K562 (cell line): ENCODE measurements around the gene SLC4A9. TPM values are rescaled to one million over a fixed set of nuclear protein-coding genes. Genes with fewer than 3 reads are reported as not detected.

Experiments
- ATAC-seq: fragments of 200-7000 bp; cut with Tn5 transposase; 3 replicates; pipeline ENCODE4 v1.9.1; 2020; ENCODE audit warnings: moderate library complexity
- BruUV-seq: library from RNA; stranded (reverse); fragments of 400-500 nt; replicated peaks from 2 replicates; lab custom pipeline; 2021; lab: Mats Ljungman, UMichigan
- CTCF ChIA-PET: fragments of 300-600 bp; formaldehyde crosslinking; extraction: SDS; loops from one replicate; lab custom pipeline; 2021; ENCODE audit warnings: low intra/inter-chr PET ratio; lab: Yijun Ruan, JAX
- POLR2A ChIA-PET: fragments of 300-600, 350-650 bp; sonication (Branson Sonifier 250); formaldehyde crosslinking; extraction: SDS; loops from one replicate; lab custom pipeline; 2021; ENCODE audit warnings: antibody characterized with exemption, inconsistent platforms; lab: Yijun Ruan, JAX
- DNase-seq, 4 experiments: peaks; one replicate each; pipeline versions ENCODE4 v3.0.0 to v3.0.0-alpha.2; 2011 to 2018; ENCODE audit warnings: low spot score in 3 of 4, mixed read lengths in 3 of 4; ENCODE audit errors: extremely low read depth in 1 of 4
- FAIRE-seq: peaks from 2 replicates; lab custom pipeline; 2011; peaks lifted over from hg19 to GRCh38; lab: Jason Lieb, UNC
- H2AFZ ChIP-seq: 2 replicates; pipeline ENCODE4 v1.6.0; 2011; ENCODE audit warnings: low read depth, low read length, control low read depth, inconsistent platforms
- H3K27ac ChIP-seq: fragments of 200-600 bp; 3 replicates; pipeline ENCODE4 v1.8.0; 2011; ENCODE audit warnings: low read depth, mild to moderate bottlenecking, control low read depth, inconsistent platforms, low read length, moderate library complexity, mixed read lengths; ENCODE audit errors: extremely low read depth
- H3K27me3 ChIP-seq, 2 experiments: fragments of 300-600 bp in 1 of 2; 2 replicates in 1 of 2; 3 replicates in 1 of 2; pipeline versions ENCODE4 v1.6.0 to v1.8.0; 2011; ENCODE audit warnings: inconsistent platforms in 2 of 2, low read length in 2 of 2, mild to moderate bottlenecking in 1 of 2, mixed read lengths in 1 of 2, moderate library complexity in 1 of 2; ENCODE audit not compliant: control insufficient read depth in 2 of 2, insufficient read depth in 2 of 2
- H3K36me3 ChIP-seq: fragments of 300-600 bp; 3 replicates; pipeline ENCODE4 v1.8.0; 2011; ENCODE audit warnings: mild to moderate bottlenecking, low read length, inconsistent platforms; ENCODE audit not compliant: control insufficient read depth, insufficient read depth
- H3K4me1 ChIP-seq, 2 experiments: fragments of 200-600 bp in 1 of 2; replicated peaks in 1 of 2; 2 replicates in 1 of 2; 3 replicates in 1 of 2; pipeline versions ENCODE4 v1.5.1 to v1.8.0; 2011; ENCODE audit warnings: inconsistent platforms in 2 of 2, low read length in 2 of 2, mild to moderate bottlenecking in 1 of 2, mixed read lengths in 1 of 2, moderate library complexity in 1 of 2; ENCODE audit not compliant: control insufficient read depth in 2 of 2, insufficient read depth in 2 of 2
- H3K4me2 ChIP-seq: 2 replicates; pipeline ENCODE4 v1.6.1; 2011; ENCODE audit warnings: low read length, control low read depth, inconsistent platforms, mixed read lengths; ENCODE audit not compliant: insufficient read depth
- H3K4me3 ChIP-seq: fragments of 200-600 bp; sonication (generic), shearing (Covaris generic); 2 replicates; pipeline ENCODE4 v1.5.1; 2016; ENCODE audit warnings: control low read depth, inconsistent platforms
- H3K79me2 ChIP-seq: fragments of 200-600 bp; 3 replicates; pipeline ENCODE4 v1.8.0; 2011; ENCODE audit warnings: low read length, inconsistent platforms; ENCODE audit not compliant: control insufficient read depth, insufficient read depth
- H3K9ac ChIP-seq, 2 experiments: 2 replicates each; pipeline versions ENCODE4 v1.6.0 to v1.6.1; 2011; ENCODE audit warnings: low read depth in 2 of 2, low read length in 2 of 2, control low read depth in 1 of 2, inconsistent platforms in 1 of 2, mild to moderate bottlenecking in 1 of 2, mixed read lengths in 1 of 2; ENCODE audit not compliant: insufficient read depth in 1 of 2
- H3K9me1 ChIP-seq: one replicate; pipeline ENCODE4 v1.6.0; 2011; ENCODE audit warnings: inconsistent platforms, mild to moderate bottlenecking, low read length, moderate library complexity; ENCODE audit not compliant: control insufficient read depth, insufficient read depth
- H3K9me3 ChIP-seq: replicated peaks from 2 replicates; pipeline ENCODE4 v1.5.1; 2011; ENCODE audit warnings: low read depth, low read length, inconsistent platforms; ENCODE audit not compliant: control insufficient read depth, insufficient read depth
- H4K20me1 ChIP-seq: replicated peaks from 2 replicates; pipeline ENCODE4 v1.6.1; 2011; ENCODE audit warnings: low read length, inconsistent platforms, mixed read lengths; ENCODE audit not compliant: control insufficient read depth, insufficient read depth
- FOSL1 ChIP-seq: fragments of 200-800 bp; sonication (Bioruptor generic); conservative IDR thresholded peaks from 2 replicates; pipeline ENCODE4 v1.6.1; 2016; ENCODE audit warnings: missing genetic modification characterization, missing compliant biosample characterization
- HNRNPUL1 ChIP-seq: fragments of 200-400 bp; formaldehyde crosslinking; IDR thresholded peaks from 2 replicates; pipeline ENCODE4 v1.6.1; 2017; ENCODE audit warnings: low read length
- MEIS2 ChIP-seq: fragments of 450-650 bp; IDR thresholded peaks from 2 replicates; pipeline ENCODE4 v1.6.1; 2014; ENCODE audit warnings: mild to moderate bottlenecking; ENCODE audit not compliant: partially characterized antibody
- PTTG1 ChIP-seq: fragments of 450-650 bp; IDR thresholded peaks from 2 replicates; pipeline ENCODE4 v1.6.1; 2016; ENCODE audit warnings: low read depth, mild to moderate bottlenecking, missing genetic modification characterization, missing compliant biosample characterization
- PYGO2 ChIP-seq: fragments of 450-650 bp; IDR thresholded peaks from 2 replicates; pipeline ENCODE4 v1.6.1; 2016; ENCODE audit warnings: mild to moderate bottlenecking, missing genetic modification characterization, moderate library complexity, missing compliant biosample characterization
- SMAD1 ChIP-seq: fragments of 150-350 bp; IDR thresholded peaks from 2 replicates; pipeline ENCODE4 v1.6.1; 2014; ENCODE audit warnings: low read length, low read depth; ENCODE audit not compliant: partially characterized antibody
- ZBTB17 ChIP-seq: fragments of 450-650 bp; formaldehyde crosslinking; IDR thresholded peaks from 2 replicates; pipeline ENCODE4 v1.4.0; 2020; ENCODE audit warnings: mild to moderate bottlenecking
- ZNF121 ChIP-seq: sonication (generic); formaldehyde crosslinking; conservative IDR thresholded peaks from 2 replicates; pipeline ENCODE4 v1.8.0; 2022; ENCODE audit warnings: missing genetic modification reagents
- ZNF23 ChIP-seq: fragments of 250-450 bp; sonication (Bioruptor Pico); IDR thresholded peaks from 2 replicates; pipeline ENCODE4 v1.4.0; 2020; ENCODE audit warnings: mild to moderate bottlenecking
- ZNF274 ChIP-seq: IDR thresholded peaks from 2 replicates; pipeline ENCODE4 v1.6.1; 2011; ENCODE audit warnings: low read depth, mild to moderate bottlenecking, low read length, moderate library complexity, borderline replicate concordance
- ZNF507 ChIP-seq: conservative IDR thresholded peaks from 2 replicates; pipeline ENCODE4 v1.6.1; 2017; ENCODE audit warnings: missing genetic modification characterization, missing compliant biosample characterization
- WGBS: fragments of 100-300 bp; shearing (Covaris generic); methylation state at CpG from one replicate; pipeline ENCODE4 v1.1.6; 2016; ENCODE audit warnings: low coverage, mixed read lengths; ENCODE audit not compliant: insufficient coverage; ENCODE audit errors: missing lambda C conversion rate; 5-methylcytosine and 5-hydroxymethylcytosine counted together
- in situ Hi-C: fragments of 300-500 bp; cut with MboI; formaldehyde crosslinking; loops from 4 replicates; pipeline ENCODE4 v1.15.0; 2018; ENCODE audit warnings: inconsistent platforms, mixed read lengths
- intact Hi-C: fragments of 100-400 bp; cut with micrococcal nuclease; formaldehyde crosslinking; loops from 2 replicates; pipeline ENCODE4 v1.14.2; 2022
- polyA plus RNA-seq, 8 experiments: library from polyadenylated mRNA; depleted of rRNA in 4 of 8; stranded (reverse) in 5 of 8; unstranded in 3 of 8; fragments of >200 nt; fragmentation: Nextera tagmentation in 2 of 8; fragmentation: Illumina TruSeq in 1 of 8; extraction: Ambion mirVana in 2 of 8; extraction: Trizol in 1 of 8; gene quantifications; 2 replicates each; pipeline versions ENCODE4 v1.2.1 to v1.2.3, GENCODE V29; 2011 to 2014; ENCODE audit warnings: inconsistent platforms in 1 of 8, missing spikeins in 1 of 8
- total RNA-seq, 7 experiments: library from RNA; depleted of rRNA in 6 of 7; stranded (reverse); fragments of >200 nt in 6 of 7; fragmentation: Illumina TruSeq in 2 of 7; extraction: Trizol in 2 of 7; gene quantifications; 2 replicates each; pipeline versions ENCODE4 v1.2.1 to v1.2.3, GENCODE V29; 2011 to 2021; ENCODE audit warnings: low replicate concordance in 1 of 7
- TF ChIP-seq, protein P1 (sequence below): fragments of 250-450 bp; sonication (Bioruptor Pico); IDR thresholded peaks from 2 replicates; pipeline ENCODE4 v1.5.1; 2021; ENCODE audit warnings: mild to moderate bottlenecking
- TF ChIP-seq, protein P2 (sequence below): fragments of 450-650 bp; IDR thresholded peaks from 2 replicates; pipeline ENCODE4 v1.6.1; 2016; ENCODE audit warnings: low read depth, mild to moderate bottlenecking, moderate library complexity

SLC4A9 gene
- total and polyA plus RNA-seq, 9 of the 15 experiments (the other 6 are each of a cell fraction or from before 2014, with no cell fraction given), result 0.05 to 0.13 TPM; not detected in 7

DNA sequence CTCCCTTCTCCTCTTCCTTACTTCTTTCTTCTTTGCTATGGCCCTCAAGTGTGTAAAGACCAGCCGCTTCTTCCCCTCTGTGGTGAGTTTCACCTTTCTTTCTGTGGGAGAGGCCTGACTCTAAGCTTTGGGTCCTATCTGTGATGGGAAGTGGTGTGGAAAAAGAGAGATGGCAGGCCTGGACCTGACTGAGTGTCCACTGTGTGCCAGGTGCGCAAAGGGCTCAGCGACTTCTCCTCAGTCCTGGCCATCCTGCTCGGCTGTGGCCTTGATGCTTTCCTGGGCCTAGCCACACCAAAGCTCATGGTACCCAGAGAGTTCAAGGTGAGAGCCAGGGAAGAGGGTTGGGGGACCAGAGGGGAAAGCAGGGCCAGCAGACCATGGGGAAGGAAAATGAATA is 5.9 kb downstream of the SLC4A9 start:
- Histone ChIP-seq H3K9me1 (no peaks in the 10 kb centered on the region), H3K9ac (0 out of 4 replicates have a peak overlapping the region, but pooled peaks of 1 of the 2 experiments have one; percentile 21), H3K4me2 (no peak overlapping the region), H3K4me3 (no peak overlapping the region), H4K20me1 (no peaks in the 10 kb centered on the region; the same call in 1 of the 2 replicates), H3K27me3 (no peaks in the 10 kb centered on the region), H3K9me3 (no peaks in the 10 kb centered on the region), H2AFZ (no peak overlapping the region), H3K79me2 (no peaks in the 10 kb centered on the region), H3K4me1 (peaks cover 9 to 11% of the 10 kb centered on the region in 2 experiments; a peak in 4 of 5 replicates), H3K27ac (no peak overlapping the region), H3K36me3 (no peaks in the 10 kb centered on the region)
- 93% methylated on average over 2 of the region's 4 CpGs for WGBS
- ChIA-PET POLR2A (interaction anchor here (0.6 to 1.1 kb wide), 5 partner anchors 13 to 354 kb away, joined by 3 to 6 read pairs (median 3); no protein-coding TSS in a partner anchor), CTCF (no interaction called here)
- ATAC-seq, result no peak
- in situ Hi-C loops (loop anchor here (5.0 kb wide), 1 partner anchor 346 kb away; no protein-coding TSS in a partner anchor), intact Hi-C loops (no loop called here)
- DNase-seq, result no peak
- no peak for FAIRE-seq
- no peak for TF ChIP-seq ZBTB17 (CRISPR knock-in tag)
- TF ChIP-seq MEIS2, result no peak
- no TSS peak for BruUV-seq

DNA sequence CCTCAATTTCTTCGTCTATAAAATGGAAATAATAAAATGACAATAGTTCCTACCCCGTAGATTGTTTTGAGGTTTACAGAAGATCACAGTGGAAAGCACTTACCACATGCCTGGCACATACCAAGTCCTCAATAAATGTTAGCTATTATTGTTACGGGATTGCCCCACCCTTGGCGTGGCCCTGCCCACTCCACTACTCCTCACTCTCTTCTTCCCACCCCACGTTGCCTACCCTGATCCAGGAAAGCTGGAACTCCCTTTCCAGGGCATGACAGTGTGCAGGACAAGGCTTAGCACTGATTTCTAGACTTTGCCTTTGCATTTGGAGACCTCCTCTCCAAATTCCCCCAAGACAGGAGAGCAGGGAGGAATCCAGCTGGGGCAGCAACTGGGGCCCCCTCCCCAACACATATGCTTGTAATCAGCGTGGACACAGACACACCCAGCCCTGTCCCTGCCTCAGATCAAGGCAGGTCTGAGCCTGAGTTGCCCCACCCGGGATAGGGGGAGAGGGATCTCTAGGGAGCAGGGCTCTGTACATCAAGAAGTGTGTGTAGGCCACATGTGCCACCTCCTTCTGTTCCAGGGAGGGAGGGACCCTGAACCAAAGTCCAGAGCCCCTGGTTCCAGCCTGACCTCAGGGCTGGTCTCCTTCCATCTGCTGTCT is 6.7 kb downstream of the SLC4A9 start:
- WGBS, result 15% methylated on average over 7 of the region's 7 CpGs
- no peaks in the 10 kb centered on the region for H3K27me3 ChIP-seq
- ChIA-PET POLR2A (interaction anchor here (0.6 to 1.5 kb wide), 6 partner anchors 34 to 356 kb away, joined by 3 to 4 read pairs (median 3); no protein-coding TSS in a partner anchor), CTCF (no interaction called here)
- no peaks in the 10 kb centered on the region for H3K36me3 ChIP-seq
- no peaks in the 10 kb centered on the region; the same call in 1 of the 2 replicates for H4K20me1 ChIP-seq
- H2AFZ ChIP-seq, result no peak overlapping the region
- BruUV-seq, result no TSS peak
- H3K9ac ChIP-seq, result no peak overlapping the region
- no peaks in the 10 kb centered on the region for H3K9me3 ChIP-seq
- H3K9me1 ChIP-seq, result no peaks in the 10 kb centered on the region
- DNase-seq (no peak), FAIRE-seq (no peak), ATAC-seq (no peak)
- H3K4me3 ChIP-seq, result no peak overlapping the region
- in situ Hi-C loops (loop anchor here (5.0 kb wide), 1 partner anchor 346 kb away; no protein-coding TSS in a partner anchor), intact Hi-C loops (no loop called here)
- H3K4me2 ChIP-seq, result no peak overlapping the region
- no peaks in the 10 kb centered on the region for H3K79me2 ChIP-seq
- peaks cover 9 to 11% of the 10 kb centered on the region in 2 experiments; a peak in 4 of 5 replicates for H3K4me1 ChIP-seq
- no peak overlapping the region for H3K27ac ChIP-seq
- TF ChIP-seq PYGO2 (tag), result no peak
- no peak for TF ChIP-seq SMAD1
- TF ChIP-seq FOSL1 (tag), result no peak
- no peak for TF ChIP-seq ZNF121
- no peak for TF ChIP-seq PTTG1 (tag)
- TF ChIP-seq, protein P1, sequence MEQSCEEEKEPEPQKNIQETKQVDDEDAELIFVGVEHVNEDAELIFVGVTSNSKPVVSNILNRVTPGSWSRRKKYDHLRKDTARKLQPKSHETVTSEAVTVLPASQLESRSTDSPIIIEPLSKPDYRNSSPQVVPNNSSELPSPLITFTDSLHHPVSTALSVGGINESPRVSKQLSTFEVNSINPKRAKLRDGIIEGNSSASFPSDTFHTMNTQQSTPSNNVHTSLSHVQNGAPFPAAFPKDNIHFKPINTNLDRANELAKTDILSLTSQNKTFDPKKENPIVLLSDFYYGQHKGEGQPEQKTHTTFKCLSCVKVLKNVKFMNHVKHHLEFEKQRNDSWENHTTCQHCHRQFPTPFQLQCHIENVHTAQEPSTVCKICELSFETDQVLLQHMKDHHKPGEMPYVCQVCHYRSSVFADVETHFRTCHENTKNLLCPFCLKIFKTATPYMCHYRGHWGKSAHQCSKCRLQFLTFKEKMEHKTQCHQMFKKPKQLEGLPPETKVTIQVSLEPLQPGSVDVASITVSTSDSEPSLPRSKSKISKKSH, result no peak
- TF ChIP-seq ZNF23 (CRISPR knock-in tag), result no peak
- no peak for TF ChIP-seq ZNF507 (tag)
- TF ChIP-seq, protein P2, sequence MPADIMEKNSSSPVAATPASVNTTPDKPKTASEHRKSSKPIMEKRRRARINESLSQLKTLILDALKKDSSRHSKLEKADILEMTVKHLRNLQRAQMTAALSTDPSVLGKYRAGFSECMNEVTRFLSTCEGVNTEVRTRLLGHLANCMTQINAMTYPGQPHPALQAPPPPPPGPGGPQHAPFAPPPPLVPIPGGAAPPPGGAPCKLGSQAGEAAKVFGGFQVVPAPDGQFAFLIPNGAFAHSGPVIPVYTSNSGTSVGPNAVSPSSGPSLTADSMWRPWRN, result no peak
- TF ChIP-seq ZNF274, result no peak
- no peak for TF ChIP-seq HNRNPUL1
